Hypothalamus (tissue), 51 donors: Measurements from ENCODE around the gene NCBP2L.
"Not testable (repeated sequence)": the region's sequence is repeated elsewhere in the genome, so short reads cannot be mapped to it uniquely, and the experiment has no call there.

Source experiments
- DNase-seq, 51 donors: peaks; one replicate each; lab custom pipeline; 2025; lab: John Stamatoyannopoulos, UW

The NCBP2L gene

DNA sequence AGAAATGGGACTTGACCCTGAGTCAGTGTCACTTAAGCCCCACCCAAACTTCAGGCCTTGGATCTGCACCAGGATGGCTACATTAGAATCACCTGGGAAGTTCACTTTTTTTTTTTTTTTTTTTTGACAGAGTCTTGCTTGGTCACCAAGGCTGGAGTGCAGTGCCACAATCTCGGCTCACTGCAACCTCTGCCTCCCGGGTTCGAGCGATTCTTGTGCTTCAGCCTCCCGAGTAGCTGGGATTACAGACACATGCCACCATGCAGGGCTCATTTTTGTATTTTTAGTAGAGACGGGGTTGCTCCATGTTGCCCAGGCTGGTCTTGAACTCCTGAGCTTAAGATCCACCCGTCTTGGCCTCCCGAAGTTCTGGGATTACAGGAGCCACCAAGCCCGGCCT, 3.0 kb downstream of the NCBP2L start:
- no peak for DNase-seq

DNA sequence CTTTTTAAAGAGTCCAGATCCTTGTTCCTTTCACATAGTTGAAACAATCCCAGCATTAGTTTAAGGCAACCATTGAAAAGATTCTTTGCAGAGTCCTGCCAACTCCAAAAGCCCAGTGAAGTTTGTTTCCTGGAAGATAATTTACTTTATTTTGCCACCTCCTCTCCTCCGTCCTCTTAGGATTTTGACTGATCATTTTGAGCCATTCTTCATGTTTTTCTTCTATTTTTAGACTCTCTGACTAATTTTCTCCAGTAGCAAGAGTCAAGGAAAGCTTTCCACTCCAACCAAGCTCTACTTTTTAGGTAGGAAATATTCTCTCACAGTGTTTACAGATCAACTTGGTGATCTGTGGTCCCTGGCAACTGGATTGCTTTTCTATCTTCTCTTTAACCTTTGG, 10.3 kb downstream of the NCBP2L start:
- no peak for DNase-seq

DNA sequence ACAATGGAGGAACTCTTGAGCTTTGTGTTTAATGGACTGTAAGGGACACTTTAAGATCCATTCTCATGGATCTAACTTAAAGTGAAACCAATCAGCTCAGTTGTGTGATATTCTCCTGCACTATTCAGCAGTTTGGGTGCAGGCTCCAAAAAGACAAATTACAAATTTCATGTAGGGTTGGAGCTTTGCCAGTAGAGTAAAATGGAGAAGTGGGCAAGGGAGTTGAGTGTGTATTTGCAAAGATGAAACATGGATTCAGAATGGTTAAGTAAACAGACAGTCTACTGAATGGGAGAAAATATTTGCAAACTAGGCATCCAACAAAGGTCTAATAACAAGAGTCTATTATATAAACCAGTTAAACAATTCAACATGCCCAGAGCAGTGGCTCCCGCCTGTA, 26.9 kb downstream of the NCBP2L start:
- DNase-seq: no peak

DNA sequence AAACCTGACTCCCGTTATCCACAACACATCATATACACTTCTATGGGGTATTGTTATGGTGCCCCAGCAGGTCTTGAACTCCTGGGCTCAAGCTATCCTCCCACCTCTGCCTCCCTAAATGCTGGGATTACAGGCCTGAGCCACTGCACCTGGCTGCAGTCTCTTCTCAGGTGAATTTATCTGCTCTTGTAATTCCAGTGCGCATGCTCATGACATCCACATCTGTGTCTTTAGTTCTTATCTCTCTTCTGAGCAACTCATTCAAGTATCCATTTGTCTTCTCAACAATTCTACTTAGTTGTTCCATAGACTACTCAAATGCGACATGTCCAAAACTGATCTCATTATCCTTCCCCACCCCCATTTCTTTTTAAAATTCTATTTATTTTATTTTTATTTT, 27.6 kb downstream of the NCBP2L start:
- DNase-seq: no peak

DNA sequence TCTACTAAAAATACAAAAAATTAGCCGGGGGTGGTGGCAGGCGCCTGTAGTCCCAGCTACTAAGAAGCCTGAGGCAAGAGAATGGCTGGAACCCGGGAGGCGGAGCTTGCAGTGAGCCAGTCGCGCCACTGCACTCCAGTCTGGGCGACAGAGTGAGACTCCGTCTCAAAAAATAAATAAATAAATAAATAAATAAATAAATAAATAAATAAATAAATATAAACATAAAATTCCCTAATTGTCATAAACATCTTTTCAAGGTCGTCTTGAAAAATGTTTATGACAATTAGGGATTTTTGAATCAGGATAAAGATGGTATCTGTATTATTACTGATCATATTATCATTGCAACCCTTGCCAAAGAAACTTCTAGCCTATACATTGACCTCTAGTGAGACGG, 32.5 kb downstream of the NCBP2L start:
- not testable (repeated sequence) for DNase-seq

DNA sequence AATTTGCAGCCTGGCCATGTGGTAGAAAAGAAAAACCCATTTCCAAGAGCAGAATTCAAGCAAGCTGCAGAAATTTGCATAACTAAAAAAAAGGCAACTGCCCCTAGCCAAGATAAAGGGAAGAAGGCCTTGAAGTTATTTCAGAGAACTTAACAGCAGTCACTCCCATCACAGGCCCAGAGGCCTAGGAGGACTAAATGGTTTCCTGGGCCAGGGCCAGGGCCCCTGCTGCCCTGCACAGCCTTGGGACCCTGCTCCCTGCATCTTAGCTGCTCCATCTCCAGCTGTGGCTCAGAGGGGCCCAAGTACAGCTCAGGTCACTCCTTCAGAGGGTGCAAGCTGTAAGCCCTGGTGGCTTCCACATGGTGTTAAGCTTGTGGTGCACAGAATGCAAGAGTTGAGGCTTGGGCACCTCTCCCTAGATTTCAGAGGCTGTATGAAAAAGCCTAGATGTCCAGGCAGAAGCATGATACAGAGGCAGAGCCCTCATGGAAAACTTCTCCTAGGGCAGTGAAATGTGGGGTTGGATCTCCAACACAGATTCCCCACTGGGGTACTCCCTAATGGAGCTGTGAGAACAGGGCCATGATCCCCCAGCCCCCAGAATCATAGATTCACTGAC, 41.5 kb downstream of the NCBP2L start:
- DNase-seq: no peak

DNA sequence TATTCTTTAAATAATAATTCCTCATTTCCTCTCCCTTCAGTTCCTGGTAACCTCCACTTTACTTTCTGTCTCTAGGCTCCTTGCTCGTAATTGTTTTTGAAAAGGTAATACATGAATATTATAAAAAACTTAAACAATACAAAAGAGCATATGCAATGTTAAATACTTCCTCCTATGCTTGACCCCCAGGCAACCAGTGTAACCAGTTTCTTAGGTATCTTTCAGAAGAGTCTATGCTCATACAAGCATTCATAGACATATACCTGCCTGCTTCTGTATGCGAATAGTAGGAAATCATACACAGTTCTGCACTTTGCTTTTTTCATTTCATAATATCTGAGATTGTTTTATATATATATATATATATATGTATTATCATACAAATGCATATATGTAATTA, 45.5 kb downstream of the NCBP2L start:
- DNase-seq: no peak

DNA sequence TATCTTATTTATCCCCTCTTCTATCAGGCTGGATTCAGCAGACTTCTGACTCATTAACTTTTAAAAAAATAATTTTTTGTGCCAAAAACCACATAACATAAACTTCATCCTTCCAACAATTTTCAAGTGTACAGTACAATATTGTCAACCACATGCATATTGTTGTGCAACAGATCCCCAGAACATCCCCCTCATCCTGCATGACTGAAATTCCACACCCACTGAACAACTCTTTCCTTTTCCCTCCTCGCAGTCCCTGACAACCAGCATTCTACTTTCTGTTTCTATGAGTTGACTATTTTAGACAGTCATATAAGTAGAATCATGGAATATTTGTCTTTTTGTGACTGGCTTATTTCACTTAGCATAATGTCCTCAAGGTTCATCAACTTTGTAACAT, 45.9 kb downstream of the NCBP2L start:
- DNase-seq: no peak

DNA sequence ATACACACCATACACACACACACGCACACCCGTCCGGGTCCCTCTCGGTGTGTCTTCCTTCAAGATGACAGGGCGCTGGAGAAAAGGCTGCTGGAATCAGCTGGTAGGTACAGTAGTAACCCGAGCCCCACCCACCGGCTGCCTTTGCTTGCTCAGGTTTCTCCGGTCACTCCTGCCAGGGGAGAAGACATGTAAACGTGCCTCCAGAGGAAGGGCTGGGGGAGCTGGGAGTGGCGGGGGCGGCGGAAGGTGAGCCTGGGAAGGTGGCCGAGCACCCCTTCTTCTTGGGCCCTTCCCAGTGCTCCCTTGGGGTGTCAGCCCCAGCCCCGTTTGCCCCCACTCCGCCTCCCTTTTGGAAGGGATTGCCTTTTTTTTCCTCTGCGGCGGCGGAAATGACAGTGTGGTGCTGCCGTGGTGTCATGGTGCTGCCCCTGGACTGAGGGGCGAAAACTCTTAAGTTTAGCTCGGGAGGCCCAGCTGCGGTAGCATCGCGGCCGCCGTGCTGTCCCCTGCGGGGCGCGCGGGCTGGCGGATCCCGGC, 48.2 kb downstream of the NCBP2L start, which contains the start of gene MID2:
Gene MID2 (plus strand): TSS at position 169 of the 540 bp plus-strand sequence. CDS start 561 bp downstream, outside the sequence.
- peak in 33 of 51 donors; percentile 0 to 32 (median 8) for DNase-seq

DNA sequence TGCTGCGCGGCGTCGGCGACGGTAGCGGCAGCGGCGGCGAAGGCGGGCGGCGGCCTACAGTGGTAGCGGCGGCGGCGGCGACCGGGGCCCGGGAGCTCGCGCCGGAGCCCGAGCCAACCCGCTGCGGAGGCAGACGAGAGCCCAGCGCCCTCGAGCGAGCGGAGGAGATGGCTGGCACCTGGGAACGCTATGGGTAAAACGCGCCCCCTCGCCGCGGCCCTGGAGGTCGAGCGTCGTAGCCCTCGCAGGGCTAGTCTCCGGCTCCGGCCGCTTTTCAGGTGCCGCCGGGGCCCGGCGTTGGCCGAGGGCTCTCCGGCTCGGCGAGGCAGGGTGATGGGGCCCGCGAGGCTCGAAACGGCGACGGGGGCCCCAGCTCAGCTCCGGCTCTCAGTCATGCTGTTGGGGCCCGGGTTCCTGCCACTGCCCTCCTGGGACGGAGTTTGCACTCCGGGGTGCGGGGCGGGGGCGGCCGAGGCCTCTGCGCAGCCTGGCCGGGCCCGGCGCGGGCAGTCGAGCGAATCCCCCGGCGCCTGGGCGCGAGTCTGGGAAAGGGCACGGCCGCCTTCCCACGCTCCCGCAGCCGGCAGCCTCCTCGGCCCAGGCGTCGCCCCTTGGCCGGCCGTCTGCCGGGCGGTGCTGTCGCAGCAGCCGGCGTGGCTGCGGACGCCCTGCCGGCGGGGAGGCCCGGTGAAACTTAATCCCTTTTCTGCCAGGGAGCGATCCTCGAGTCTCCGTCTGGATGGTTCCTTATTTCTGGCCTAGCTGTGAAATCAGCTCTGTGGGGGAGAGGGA, 48.9 kb downstream of the NCBP2L start:
- peak in 38 of 51 donors; percentile 0 to 51 (median 16) for DNase-seq

DNA sequence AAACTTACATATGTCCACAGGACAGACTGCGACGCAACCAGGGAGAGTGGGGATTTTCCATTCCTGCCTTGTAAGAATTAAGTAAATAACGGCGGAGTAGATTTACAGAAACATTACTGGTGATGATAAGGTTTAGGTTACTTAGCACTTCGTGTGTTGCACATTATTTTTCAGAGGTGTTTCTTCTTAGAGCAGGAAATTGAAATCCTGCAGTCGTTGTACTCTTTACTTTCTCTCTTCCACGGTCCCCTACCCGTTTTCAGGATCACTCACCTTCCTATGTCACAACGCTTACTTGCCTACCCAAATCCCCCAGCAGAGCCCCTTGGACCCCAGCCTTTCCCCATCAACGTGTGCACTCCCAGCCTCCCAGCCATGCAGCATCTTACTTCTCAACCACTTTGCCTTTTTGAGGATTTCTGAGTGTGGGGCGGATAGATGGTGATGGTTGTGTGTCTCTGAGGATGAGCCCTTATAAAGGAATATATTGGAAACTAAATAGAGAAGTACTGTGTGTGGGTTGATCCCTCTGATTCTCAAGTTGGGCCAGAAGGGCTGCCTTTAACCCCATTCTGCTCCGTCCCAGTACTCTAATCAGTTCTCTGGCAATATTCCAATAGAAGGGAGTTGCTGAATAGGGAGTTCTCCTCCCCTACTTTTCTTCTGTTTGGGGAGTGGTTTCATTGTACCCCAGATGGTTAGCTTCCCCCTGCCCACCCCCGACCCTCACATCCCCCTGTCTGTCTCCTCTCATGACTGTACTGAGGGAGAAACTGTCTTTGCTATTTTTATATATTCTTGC, 49.7 kb downstream of the NCBP2L start:
- DNase-seq: peak in 4 of 51 donors; percentile 0 to 32 (median 2)

DNA sequence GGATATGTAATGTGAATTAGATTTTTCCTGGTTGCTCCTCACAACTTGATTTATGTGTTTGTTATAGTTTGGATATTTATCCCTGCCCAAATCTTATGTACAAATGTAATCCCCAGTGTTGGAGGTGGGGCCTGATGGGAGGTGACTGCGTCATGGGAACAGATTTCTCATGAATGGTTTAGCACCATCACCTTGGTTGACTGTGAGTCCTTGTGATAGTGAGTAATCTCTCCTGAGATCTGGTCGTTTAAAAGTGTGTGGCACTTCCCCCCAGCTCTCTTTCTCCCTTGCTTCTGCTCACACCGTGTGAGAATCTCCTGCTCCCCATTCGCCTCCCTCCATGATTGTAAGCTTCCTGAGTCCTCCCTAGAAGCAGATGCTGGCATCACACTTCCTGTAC, 50.3 kb downstream of the NCBP2L start:
- peak in 1 of 51 donors; percentile 0 for DNase-seq

DNA sequence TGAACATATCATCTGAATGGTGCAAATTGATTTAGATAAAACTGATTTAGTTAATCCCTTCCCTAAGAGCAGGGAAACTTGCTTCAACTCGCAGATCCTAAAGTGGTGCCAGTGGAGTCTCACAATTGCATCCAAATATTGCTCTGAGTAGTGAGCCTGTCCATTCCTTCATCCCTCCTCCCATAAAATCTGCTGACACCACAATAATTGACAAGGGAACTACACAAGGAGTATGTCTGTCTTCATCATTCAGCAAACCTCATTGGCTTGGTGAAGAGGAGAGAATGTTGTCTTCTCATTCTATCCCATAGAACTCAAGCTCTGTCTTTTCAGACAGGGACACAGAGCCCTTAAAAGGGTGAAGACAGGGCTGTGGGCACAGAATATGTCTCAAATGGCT, 52.3 kb downstream of the NCBP2L start:
- no peak for DNase-seq

DNA sequence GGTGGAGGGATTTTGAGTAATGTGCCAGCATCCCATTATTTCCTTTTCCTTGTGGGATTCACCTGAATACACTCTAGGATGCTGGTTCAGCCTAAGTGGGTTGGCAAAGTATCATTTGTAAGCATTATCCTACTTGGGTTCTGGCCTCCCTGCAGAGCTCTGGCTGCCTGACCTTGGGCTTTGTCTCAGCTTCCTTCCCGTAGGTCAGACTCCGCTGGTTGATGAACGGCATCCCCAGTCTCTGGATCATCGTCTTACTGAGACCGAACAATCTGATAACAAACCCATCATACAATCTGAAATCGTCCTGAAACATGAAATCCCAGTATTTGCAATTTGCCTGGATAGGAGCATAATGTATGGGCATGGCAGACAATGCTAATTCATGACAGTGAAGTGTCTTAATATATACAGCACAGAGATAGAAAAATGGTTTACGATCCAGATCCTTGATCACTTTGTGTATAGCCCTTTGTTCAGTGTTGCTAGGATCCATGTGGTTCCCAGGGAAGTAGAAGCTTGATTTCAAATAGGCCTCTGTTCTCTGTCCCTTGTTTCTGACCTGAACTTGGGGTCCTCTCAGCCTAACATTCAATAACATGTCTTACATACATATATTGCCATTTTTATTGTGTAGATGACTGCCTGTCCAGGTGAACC, 53.7 kb downstream of the NCBP2L start:
- peak in 2 of 51 donors; percentile 0 to 16 for DNase-seq

DNA sequence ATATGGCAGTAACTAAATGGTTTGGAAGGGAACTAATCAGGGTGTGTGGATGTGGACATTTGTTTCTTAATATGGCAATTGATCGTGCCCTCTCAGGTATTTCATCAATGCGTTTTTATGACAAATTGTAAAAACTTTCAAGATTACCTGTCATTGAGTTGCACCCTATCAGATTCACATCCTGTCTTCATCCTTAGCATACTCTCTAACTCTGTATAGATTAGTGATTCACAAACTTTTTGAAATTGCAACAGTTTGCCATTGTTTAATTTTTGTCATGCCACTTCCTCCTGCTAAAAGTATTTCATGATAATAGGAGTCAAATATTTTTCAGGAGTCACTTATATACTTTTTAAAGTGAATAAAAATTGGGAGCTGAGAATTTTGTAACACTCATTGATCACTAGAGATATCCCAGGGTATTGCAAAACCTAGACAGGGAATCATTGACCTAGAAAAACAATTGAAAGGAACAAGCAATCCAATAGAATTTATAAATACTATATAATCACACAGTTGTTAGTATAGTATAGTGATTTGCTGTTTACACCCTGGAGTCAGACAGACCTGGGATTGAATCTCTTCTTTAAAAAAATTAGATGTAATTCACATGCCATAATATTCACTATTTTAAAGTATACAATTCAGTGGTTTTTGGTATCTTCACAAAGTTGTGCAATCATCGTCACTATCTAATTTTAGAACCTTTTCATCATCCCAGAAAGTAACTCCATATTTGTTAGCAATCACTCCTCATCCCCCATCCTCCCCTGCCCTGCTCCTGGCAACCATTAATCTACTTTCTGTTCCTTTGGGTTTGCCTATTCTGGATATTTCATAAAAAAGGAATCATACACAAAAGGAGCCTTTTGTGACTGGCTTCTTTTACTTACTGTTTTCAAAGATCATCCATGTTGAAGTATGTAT, 57.0 kb downstream of the NCBP2L start:
- no peak for DNase-seq

DNA sequence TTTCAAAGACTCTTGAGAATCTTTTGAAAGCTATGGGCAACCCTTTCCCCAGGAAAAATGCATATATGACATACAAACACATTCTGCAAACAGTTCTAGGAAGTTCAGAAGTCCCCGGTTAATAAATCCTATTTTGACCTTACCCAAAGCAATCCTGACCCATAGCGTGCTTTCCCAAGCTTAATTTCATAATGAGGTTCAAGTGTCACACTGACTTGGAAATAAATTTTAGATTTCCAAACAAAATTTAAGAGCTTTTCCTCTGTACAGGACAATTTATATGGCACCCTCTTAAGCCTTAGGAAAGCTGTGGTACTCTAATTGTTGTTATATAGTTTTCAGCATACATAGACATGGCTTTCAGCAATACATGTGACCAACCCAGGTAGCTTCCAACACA, 59.4 kb downstream of the NCBP2L start:
- no peak for DNase-seq

DNA sequence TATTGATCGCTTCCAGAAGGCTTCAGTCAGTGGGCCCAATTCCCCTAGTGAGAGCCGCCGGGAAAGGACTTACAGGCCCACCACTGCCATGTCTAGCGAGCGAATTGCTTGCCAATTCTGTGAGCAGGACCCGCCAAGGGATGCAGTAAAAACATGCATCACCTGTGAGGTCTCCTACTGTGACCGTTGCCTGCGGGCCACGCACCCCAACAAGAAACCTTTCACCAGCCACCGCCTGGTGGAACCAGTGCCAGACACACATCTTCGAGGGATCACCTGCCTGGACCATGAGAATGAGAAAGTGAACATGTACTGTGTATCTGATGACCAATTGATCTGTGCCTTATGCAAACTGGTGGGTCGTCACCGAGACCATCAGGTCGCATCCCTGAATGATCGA, 63.4 kb downstream of the NCBP2L start:
- no peak for DNase-seq

DNA sequence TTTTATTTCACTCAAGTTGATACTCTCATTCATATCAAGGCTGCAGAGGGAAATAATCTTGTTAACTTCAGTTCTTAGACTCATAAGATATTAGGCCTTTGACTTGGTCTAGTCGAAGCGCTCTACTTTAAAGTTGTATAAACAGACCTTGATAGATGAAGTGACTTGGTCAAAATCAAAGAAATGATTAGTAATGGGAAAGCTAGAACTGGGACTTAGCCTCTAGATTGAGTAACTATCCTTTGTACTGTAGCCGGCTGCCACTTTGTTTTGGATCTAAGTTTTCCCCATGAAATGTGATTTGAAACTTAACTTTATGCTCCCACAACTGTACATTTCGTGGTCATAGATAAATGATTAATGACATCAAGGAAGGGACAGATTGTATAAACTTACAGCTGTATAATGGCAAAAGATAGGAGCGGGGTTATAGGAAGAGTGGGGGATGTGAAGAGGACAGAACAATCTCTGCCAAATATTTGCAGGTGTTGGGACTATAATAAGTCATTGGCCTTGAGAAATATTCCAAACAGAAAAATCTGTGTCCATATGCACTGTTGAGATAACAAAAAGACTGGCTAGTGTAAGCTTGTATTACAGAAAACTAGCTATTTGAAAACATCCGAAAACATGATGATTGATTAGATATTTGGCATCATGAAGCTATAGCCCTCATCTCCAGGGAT, 65.3 kb downstream of the NCBP2L start:
- DNase-seq: no peak
